A673 (cell line): ENCODE data around the gene ZDHHC17. TPM values are rescaled to one million over a fixed set of nuclear protein-coding genes. Genes with fewer than 3 reads are reported as not detected.

ENCODE experiments used
- BruUV-seq: library from RNA; stranded (reverse); fragments of 400-500 nt; replicated peaks from 2 replicates; lab custom pipeline; 2021; lab: Mats Ljungman, UMichigan
- CTCF ChIA-PET: fragments of 300-600 bp; sonication (Branson Sonifier 250); formaldehyde crosslinking; loops from one replicate; lab custom pipeline; 2022; ENCODE audit warnings: antibody characterized with exemption; lab: Charles Lee
- POLR2A ChIA-PET: fragments of 300-600 bp; sonication (Branson Sonifier 250); formaldehyde crosslinking; loops from one replicate; lab custom pipeline; 2022; ENCODE audit warnings: antibody characterized with exemption; ENCODE audit not compliant: low non-redundant PET; lab: Charles Lee
- DNase-seq: peaks from one replicate; pipeline ENCODE4 v3.0.0-alpha.2; 2015; ENCODE audit warnings: low spot score
- H3K27ac ChIP-seq: fragments of 200-600 bp; sonication (generic); 2 replicates; pipeline ENCODE4 v1.5.1; 2016; ENCODE audit warnings: mixed run types, low read depth, mild to moderate bottlenecking, mixed read lengths, antibody characterized with exemption, low read length; ENCODE audit not compliant: poor library complexity, severe bottlenecking
- H3K27me3 ChIP-seq: fragments of 200-600 bp; sonication (generic); replicated peaks from 2 replicates; pipeline ENCODE4 v1.6.1; 2017; ENCODE audit warnings: mixed run types, low read depth, mild to moderate bottlenecking, mixed read lengths, antibody characterized with exemption, low read length; ENCODE audit not compliant: insufficient read depth, poor library complexity
- H3K36me3 ChIP-seq: fragments of 200-600 bp; sonication (generic); 2 replicates; pipeline ENCODE4 v1.6.1; 2016; ENCODE audit warnings: mixed run types, mild to moderate bottlenecking, mixed read lengths, antibody characterized with exemption, low read length; ENCODE audit not compliant: insufficient read depth, poor library complexity, severe bottlenecking
- H3K4me1 ChIP-seq: fragments of 200-600 bp; sonication (generic); 2 replicates; pipeline ENCODE4 v1.6.1; 2017; ENCODE audit warnings: mixed run types, mild to moderate bottlenecking, mixed read lengths, antibody characterized with exemption, low read length; ENCODE audit not compliant: insufficient read depth, poor library complexity, severe bottlenecking
- H3K4me3 ChIP-seq: fragments of 200-600 bp; sonication (generic); 2 replicates; pipeline ENCODE4 v1.5.1; 2016; ENCODE audit warnings: low read depth, mixed run types, mild to moderate bottlenecking, mixed read lengths, low read length; ENCODE audit not compliant: poor library complexity, severe bottlenecking
- H3K9me3 ChIP-seq: fragments of 200-600 bp; sonication (generic); 2 replicates; pipeline ENCODE4 v1.6.1; 2016; ENCODE audit warnings: mixed run types, low read depth, mild to moderate bottlenecking, mixed read lengths, antibody characterized with exemption, low read length; ENCODE audit not compliant: poor library complexity, severe bottlenecking
- EZH2 ChIP-seq: fragments of 200-600 bp; sonication (generic); IDR thresholded peaks from 2 replicates; pipeline ENCODE4 v1.6.1; 2017; ENCODE audit warnings: borderline replicate concordance, low read depth, mild to moderate bottlenecking, mixed read lengths, antibody characterized with exemption, low read length; ENCODE audit not compliant: poor library complexity, severe bottlenecking
- intact Hi-C: fragments of 100-400 bp; cut with micrococcal nuclease; formaldehyde crosslinking; loops from one replicate; pipeline ENCODE4 v1.10.0; 2022; ENCODE audit not compliant: unreplicated experiment
- total RNA-seq: library from RNA; stranded (reverse); gene quantifications from 2 replicates; pipeline ENCODE4 v1.2.3, GENCODE V29; 2021
- TF ChIP-seq, protein P1 (sequence below): fragments of 300-800, 200-600 bp; sonication (generic); conservative IDR thresholded peaks from 2 replicates; pipeline ENCODE4 v1.5.1; 2017; ENCODE audit warnings: low read depth, mild to moderate bottlenecking, antibody characterized with exemption, low read length, moderate library complexity, mixed read lengths

Gene ZDHHC17
- total RNA-seq, 1 experiment from 2014 or later: 41.1 TPM

DNA sequence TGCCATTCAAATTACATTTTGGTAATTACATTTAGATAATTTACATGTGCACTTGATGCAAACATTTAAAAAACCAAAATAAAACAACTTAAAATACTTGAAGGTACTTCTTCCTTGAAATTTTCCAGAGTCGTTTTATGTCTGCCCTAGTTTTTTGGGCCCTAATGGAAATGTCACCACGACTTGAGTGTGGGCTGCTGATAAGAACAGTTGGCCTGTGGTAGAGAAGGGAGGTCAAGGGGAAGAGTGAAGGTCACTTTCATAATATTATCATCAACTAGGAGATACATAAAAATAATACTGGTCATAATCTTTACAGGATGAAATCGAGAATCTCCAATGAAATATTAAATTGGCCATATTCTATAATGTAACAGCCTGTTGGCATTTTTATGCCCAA is 23.1 kb downstream of the ZDHHC17 start:
- H3K4me3 ChIP-seq: no peak overlapping the region
- TF ChIP-seq, protein P1, sequence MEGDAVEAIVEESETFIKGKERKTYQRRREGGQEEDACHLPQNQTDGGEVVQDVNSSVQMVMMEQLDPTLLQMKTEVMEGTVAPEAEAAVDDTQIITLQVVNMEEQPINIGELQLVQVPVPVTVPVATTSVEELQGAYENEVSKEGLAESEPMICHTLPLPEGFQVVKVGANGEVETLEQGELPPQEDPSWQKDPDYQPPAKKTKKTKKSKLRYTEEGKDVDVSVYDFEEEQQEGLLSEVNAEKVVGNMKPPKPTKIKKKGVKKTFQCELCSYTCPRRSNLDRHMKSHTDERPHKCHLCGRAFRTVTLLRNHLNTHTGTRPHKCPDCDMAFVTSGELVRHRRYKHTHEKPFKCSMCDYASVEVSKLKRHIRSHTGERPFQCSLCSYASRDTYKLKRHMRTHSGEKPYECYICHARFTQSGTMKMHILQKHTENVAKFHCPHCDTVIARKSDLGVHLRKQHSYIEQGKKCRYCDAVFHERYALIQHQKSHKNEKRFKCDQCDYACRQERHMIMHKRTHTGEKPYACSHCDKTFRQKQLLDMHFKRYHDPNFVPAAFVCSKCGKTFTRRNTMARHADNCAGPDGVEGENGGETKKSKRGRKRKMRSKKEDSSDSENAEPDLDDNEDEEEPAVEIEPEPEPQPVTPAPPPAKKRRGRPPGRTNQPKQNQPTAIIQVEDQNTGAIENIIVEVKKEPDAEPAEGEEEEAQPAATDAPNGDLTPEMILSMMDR: no peak
- POLR2A ChIA-PET: no interaction called here
- no TSS peak for BruUV-seq
- intact Hi-C loops: no loop called here
- peaks cover 5% of the 10 kb centered on the region for H3K4me1 ChIP-seq
- CTCF ChIA-PET: no interaction called here
- no peak for DNase-seq
- no peaks in the 10 kb centered on the region for H3K27me3 ChIP-seq
- H3K36me3 ChIP-seq: no peaks in the 10 kb centered on the region
- no peak overlapping the region for H3K27ac ChIP-seq
- H3K9me3 ChIP-seq: no peaks in the 10 kb centered on the region

DNA sequence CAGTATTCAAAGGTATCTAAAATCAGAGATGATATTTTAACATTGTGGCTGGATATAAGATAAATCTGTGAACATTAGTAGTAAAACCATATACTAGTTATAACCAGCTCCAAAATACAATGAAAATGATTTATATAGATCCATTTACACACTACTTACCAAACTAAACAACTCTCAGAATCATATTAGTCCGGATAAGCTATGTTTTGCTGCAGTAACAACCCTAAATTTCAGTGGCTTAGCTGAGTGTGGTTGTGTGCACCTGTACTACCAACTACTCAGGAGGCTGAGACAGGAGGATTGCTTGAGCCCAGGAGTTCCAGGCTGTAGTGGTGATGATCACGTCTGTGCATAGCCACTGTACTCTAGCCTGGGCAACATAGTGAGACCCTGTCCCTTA is 23.8 kb downstream of the ZDHHC17 start:
- no peak overlapping the region for H3K4me3 ChIP-seq
- no peaks in the 10 kb centered on the region for H3K36me3 ChIP-seq
- H3K27me3 ChIP-seq: no peaks in the 10 kb centered on the region
- TF ChIP-seq, protein P1: no peak
- TF ChIP-seq EZH2: no peak
- CTCF ChIA-PET: no interaction called here
- H3K27ac ChIP-seq: no peak overlapping the region
- no peaks in the 10 kb centered on the region for H3K4me1 ChIP-seq
- POLR2A ChIA-PET: no interaction called here
- DNase-seq: no peak
- H3K9me3 ChIP-seq: no peaks in the 10 kb centered on the region
- intact Hi-C loops: no loop called here
- no TSS peak for BruUV-seq

DNA sequence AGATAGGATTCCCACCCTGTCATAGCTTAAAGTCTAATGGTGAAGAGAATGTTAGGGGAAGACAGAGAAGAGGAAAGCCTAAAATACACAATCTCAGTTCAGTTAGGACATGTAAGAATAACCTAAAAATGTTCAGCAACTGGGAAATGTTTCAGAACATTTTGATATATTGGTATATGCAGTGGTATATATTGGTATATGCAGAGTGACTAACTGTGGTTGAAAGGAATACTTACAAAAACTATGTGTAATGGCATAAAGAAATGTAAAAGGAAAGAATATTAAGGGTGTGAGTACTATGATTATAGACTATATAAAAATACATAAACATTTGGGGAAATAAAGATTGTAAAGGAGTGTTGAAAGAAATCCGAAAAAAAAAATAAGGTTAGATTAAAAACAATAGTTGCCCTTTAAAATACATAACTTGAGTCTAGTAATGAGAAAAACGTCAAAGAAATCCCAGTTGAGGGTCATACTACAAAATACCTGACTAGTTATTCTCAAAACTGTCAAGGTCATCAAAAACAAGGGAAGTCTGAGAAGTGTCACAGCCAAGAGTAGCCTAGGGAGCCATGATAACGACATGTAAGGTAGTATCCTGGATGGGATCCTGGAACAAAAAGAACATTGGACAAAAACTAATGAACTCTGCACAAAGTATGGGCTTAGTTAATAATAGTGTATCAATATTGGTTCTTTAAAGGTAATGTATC is 25.6 kb downstream of the ZDHHC17 start:
- no peak for DNase-seq
- Histone ChIP-seq H3K4me3 (no peak overlapping the region), H3K36me3 (no peaks in the 10 kb centered on the region), H3K27me3 (no peaks in the 10 kb centered on the region), H3K4me1 (no peaks in the 10 kb centered on the region), H3K27ac (no peak overlapping the region), H3K9me3 (no peaks in the 10 kb centered on the region)
- intact Hi-C loops: loop anchor here (10.0 kb wide), 1 partner anchor 225 kb away; no protein-coding TSS in a partner anchor
- CTCF ChIA-PET: interaction anchor here (2.2 kb wide), 1 partner anchor 168 kb away, joined by 5 read pairs; no protein-coding TSS in a partner anchor
- BruUV-seq: no TSS peak
- POLR2A ChIA-PET: no interaction called here
- TF ChIP-seq, protein P1: no peak
- TF ChIP-seq EZH2: no peak
